NCI-H82 treated with DMSO at 0.1 percent for 48 hours (cell line): ENCODE measurements around the gene CCZ1B.
"Not testable (repeated sequence)": the region's sequence is repeated elsewhere in the genome, so short reads cannot be mapped to it uniquely, and the experiment has no call there.

Experiments
- DNase-seq: peaks from one replicate; lab custom pipeline; 2025; ENCODE audit not compliant: unreplicated experiment; lab: John Stamatoyannopoulos, UW

CCZ1B gene

DNA sequence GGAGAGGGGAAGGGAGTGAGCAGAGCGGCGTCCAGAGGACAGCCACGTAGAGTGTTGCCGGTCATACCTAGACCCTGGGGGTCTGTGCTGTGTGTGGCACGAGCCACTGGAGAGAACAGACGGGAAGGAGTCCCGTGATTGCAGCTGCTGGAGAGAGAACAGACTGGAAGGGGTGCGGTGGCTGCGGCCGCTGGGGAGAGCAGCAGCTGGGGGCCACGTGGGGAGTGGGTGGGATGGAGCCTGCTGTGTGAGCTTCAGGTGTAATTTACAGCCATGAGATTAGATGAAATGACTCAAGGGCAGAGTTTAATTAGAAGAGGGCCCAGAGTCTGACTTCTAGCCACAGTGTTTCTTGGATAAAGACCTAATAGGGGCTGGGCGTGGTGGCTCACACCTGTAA, 76.7 kb downstream of the CCZ1B start:
- not testable (repeated sequence) for DNase-seq
